Body of pancreas (tissue), 4 donors: ENCODE results near the gene CFAP44. TPM values are rescaled to one million over a fixed set of nuclear protein-coding genes. Genes with fewer than 3 reads are reported as not detected.
"Not testable (repeated sequence)": the region's sequence is repeated elsewhere in the genome, so short reads cannot be mapped to it uniquely, and the experiment has no call there.

Source experiments
- ATAC-seq: fragments of 150-250 bp; one replicate; pipeline ENCODE4 v1.9.1; 2016
- DNase-seq, 4 donors: peaks; one replicate each; pipeline ENCODE4 v3.0.0-alpha.2; 2019
- H3K27ac ChIP-seq, 4 donors: fragments of 200-600 bp; sonication (generic); 1 replicate in 3 of 4; 2 replicates in 1 of 4; pipeline versions ENCODE4 v1.5.1 to v1.6.1; 2016 to 2019; ENCODE audit warnings: mild to moderate bottlenecking in 1 of 4, mixed read lengths in 1 of 4, moderate library complexity in 1 of 4
- H3K27me3 ChIP-seq, 2 donors: fragments of 200-600 bp; sonication (generic); one replicate each; pipeline ENCODE4 v1.6.0; 2016; ENCODE audit warnings: mild to moderate bottlenecking in 1 of 2
- H3K36me3 ChIP-seq, 2 donors: fragments of 200-600 bp; sonication (generic); replicated peaks in 1 of 2; 2 replicates each; pipeline ENCODE4 v1.5.1; 2016; ENCODE audit warnings: low read depth in 2 of 2; ENCODE audit not compliant: insufficient read depth in 1 of 2
- H3K4me1 ChIP-seq: fragments of 200-600 bp; sonication (generic); one replicate; pipeline ENCODE4 v1.6.0; 2016
- H3K4me3 ChIP-seq, 2 donors: fragments of 200-600 bp; sonication (generic); 1 replicate in 1 of 2; 2 replicates in 1 of 2; pipeline ENCODE4 v1.5.1; 2016 to 2019
- H3K9me3 ChIP-seq, 3 donors: fragments of 200-600 bp; sonication (generic); 1 replicate in 2 of 3; 2 replicates in 1 of 3; pipeline ENCODE4 v1.5.1; 2016
- CTCF ChIP-seq, 7 experiments: fragments of 450-650 bp in 4 of 7; fragments of 200-600 bp in 3 of 7; sonication (generic) in 3 of 7; IDR thresholded peaks; one replicate each; pipeline ENCODE4 v1.5.1; 2016 to 2019; ENCODE audit warnings: antibody characterized with exemption in 7 of 7
- POLR2A ChIP-seq, 3 donors: fragments of 450-650 bp; IDR thresholded peaks; one replicate each; pipeline ENCODE4 v1.6.1; 2016; ENCODE audit warnings: antibody characterized with exemption in 3 of 3, mild to moderate bottlenecking in 2 of 3
- WGBS, 2 donors: methylation state at CpG; one replicate each; pipeline ENCODE4 v1.1.5; 2017; 5-methylcytosine and 5-hydroxymethylcytosine counted together
- intact Hi-C: fragments of 100-400 bp; cut with DNase I; formaldehyde crosslinking; loops from one replicate; pipeline ENCODE4 v1.15.1; 2023
- total RNA-seq, 2 donors: library from RNA; depleted of rRNA; stranded (reverse); fragments of >200 nt; gene quantifications; one replicate each; pipeline ENCODE4 v1.1.0, GENCODE V29; 2016

Gene CFAP44
- 10 to 100 TPM in 1 of 2 donors, 1 to 10 TPM in 1; 9.9 to 14.8 TPM for total RNA-seq

- Histone ChIP-seq H3K36me3 (peaks cover 0 to 3% of the 10 kb centered on the region in 2 donors), H3K4me1 (no peaks in the 10 kb centered on the region), H3K9me3 (no peaks in the 10 kb centered on the region), H3K27me3 (no peaks in the 10 kb centered on the region), H3K4me3 (no peak within 1 kb of the TSS), H3K27ac (no peak within 1 kb of the TSS)
- TF ChIP-seq CTCF (IDR thresholded peaks at IDR 0.05) (no peak), POLR2A (IDR thresholded peaks at IDR 0.05) (no peak)
- 38 to 40% methylated on average over 34 to 44 of the region's 44 CpGs for WGBS, 2 donors
- intact Hi-C loops, result no loop called here
- DNase-seq, result peak; percentile 76 to 81 (median 78)
- peak; percentile 93 for ATAC-seq
These were observed at the start of gene CFAP44 for GRCh38 chr3:113441051-113441770. TSS of gene CFAP44 (minus strand) at chr3:113441493. CDS start at chr3:113433664, 7,829 bp downstream.

GRCh38 chr3:113485161-113485609, 43.9 kb upstream of the CFAP44 start:
- H3K27ac ChIP-seq, result no peak overlapping the region
- 86% methylated on average over 8 of the region's 8 CpGs for WGBS, 2 donors
- no peaks in the 10 kb centered on the region for H3K4me1 ChIP-seq
- ATAC-seq (no peak), DNase-seq (no peak)
- no peaks in the 10 kb centered on the region for H3K36me3 ChIP-seq
- no peak overlapping the region for H3K4me3 ChIP-seq
- H3K27me3 ChIP-seq, result no peaks in the 10 kb centered on the region
- intact Hi-C loops, result no loop called here
- no peaks in the 10 kb centered on the region for H3K9me3 ChIP-seq
- TF ChIP-seq CTCF (IDR thresholded peaks at IDR 0.05), result no peak
- no peak for TF ChIP-seq POLR2A (IDR thresholded peaks at IDR 0.05)

- DNase-seq (no peak), ATAC-seq (no peak)
- intact Hi-C loops, result no loop called here
- H3K27ac ChIP-seq, result no peak overlapping the region
- no peaks in the 10 kb centered on the region for H3K4me1 ChIP-seq
- no peak overlapping the region for H3K4me3 ChIP-seq
- TF ChIP-seq CTCF (IDR thresholded peaks at IDR 0.05) (no peak), POLR2A (IDR thresholded peaks at IDR 0.05) (no peak)
- WGBS, 2 donors, result 35 to 54% methylated on average over 2 of the region's 2 CpGs
- no peaks in the 10 kb centered on the region for H3K9me3 ChIP-seq
- H3K27me3 ChIP-seq, result no peaks in the 10 kb centered on the region
- H3K36me3 ChIP-seq, result peaks cover 0 to 5% of the 10 kb centered on the region in 2 donors
These were observed 27.2 kb upstream of the CFAP44 start for GRCh38 chr3:113468539-113468938.

- no peaks in the 10 kb centered on the region for H3K9me3 ChIP-seq
- no peak for TF ChIP-seq CTCF (IDR thresholded peaks at IDR 0.05)
- no peak for TF ChIP-seq POLR2A (IDR thresholded peaks at IDR 0.05)
These were observed 20.2 kb upstream of the CFAP44 start for GRCh38 chr3:113461488-113461887.

GRCh38 chr3:113458554-113458953, 17.3 kb upstream of the CFAP44 start:
- 96% methylated on average over 20 of the region's 27 CpGs; no CpG with 5 or more reads in 1 of the 2 donors for WGBS, 2 donors
- ATAC-seq, H3K4me1 ChIP-seq, H3K27me3 ChIP-seq, H3K9me3 ChIP-seq, H3K36me3 ChIP-seq, intact Hi-C loops, H3K27ac ChIP-seq, H3K4me3 ChIP-seq, DNase-seq: not testable (repeated sequence)

More at GRCh38 chr3:113461488-113461887, 20.2 kb upstream of the CFAP44 start:
- peaks cover 0 to 8% of the 10 kb centered on the region in 2 donors for H3K36me3 ChIP-seq
- DNase-seq (no peak), ATAC-seq (no peak)
- no peaks in the 10 kb centered on the region for H3K27me3 ChIP-seq
- H3K27ac ChIP-seq, result no peak overlapping the region
- intact Hi-C loops, result no loop called here
- no peak overlapping the region for H3K4me3 ChIP-seq
- no peaks in the 10 kb centered on the region for H3K4me1 ChIP-seq
